Stomach (tissue), 4 donors: ENCODE data around the gene LRRC15.

Experiments
- CTCF ChIP-seq, 7 experiments: fragments of 450-650 bp in 4 of 7; fragments of 200-600 bp in 3 of 7; sonication (generic) in 3 of 7; IDR thresholded peaks; one replicate each; pipeline ENCODE4 v1.5.1; 2016 to 2019; ENCODE audit warnings: antibody characterized with exemption in 7 of 7, control low read depth in 2 of 7, mild to moderate bottlenecking in 1 of 7
- EP300 ChIP-seq: sonication (generic); formaldehyde crosslinking; IDR thresholded peaks from one replicate; pipeline ENCODE4 v1.6.1; 2017; ENCODE audit warnings: antibody characterized with exemption
- POLR2A ChIP-seq, 4 donors: fragments of 450-650 bp; IDR thresholded peaks; one replicate each; pipeline ENCODE4 v1.6.1; 2016; ENCODE audit warnings: antibody characterized with exemption in 4 of 4, control low read depth in 2 of 4, mild to moderate bottlenecking in 1 of 4, moderate library complexity in 1 of 4
- POLR2AphosphoS5 ChIP-seq, 3 donors: sonication (generic); formaldehyde crosslinking; IDR thresholded peaks; one replicate each; pipeline ENCODE4 v1.6.1; 2016; ENCODE audit warnings: antibody characterized with exemption in 3 of 3

GRCh38 chr3:194373899-194374298, 4.4 kb upstream of the LRRC15 start:
- TF ChIP-seq CTCF (IDR thresholded peaks at IDR 0.05) (no peak), EP300 (no peak), POLR2A (IDR thresholded peaks at IDR 0.05) (no peak), POLR2AphosphoS5 (IDR thresholded peaks at IDR 0.05) (no peak)
